OCI-LY1 (cell line): Measurements from ENCODE around the gene ITPK1.

Experiments
- H2AFZ ChIP-seq: fragments of 200-600 bp; sonication (generic), shearing (Covaris generic); 2 replicates; pipeline ENCODE4 v1.6.0; 2014; ENCODE audit warnings: antibody characterized with exemption, mild to moderate bottlenecking, low read length
- H3F3A ChIP-seq: fragments of 200-600 bp; sonication (generic), shearing (Covaris generic); 2 replicates; pipeline ENCODE4 v1.6.0; 2014; ENCODE audit warnings: mild to moderate bottlenecking, antibody characterized with exemption, low read length, moderate library complexity; ENCODE audit not compliant: insufficient read depth
- H3K27ac ChIP-seq: fragments of 200-600 bp; sonication (generic); 2 replicates; pipeline ENCODE4 v1.5.1; 2014; ENCODE audit warnings: low read length, mixed run types, mild to moderate bottlenecking, low read depth; ENCODE audit not compliant: poor library complexity, severe bottlenecking
- H3K27me3 ChIP-seq: fragments of 200-600 bp; sonication (generic); 2 replicates; pipeline ENCODE4 v1.6.0; 2014; ENCODE audit warnings: antibody characterized with exemption, mild to moderate bottlenecking, low read length, moderate library complexity; ENCODE audit not compliant: insufficient read depth
- H3K36me3 ChIP-seq: fragments of 200-600 bp; sonication (generic); 2 replicates; pipeline ENCODE4 v1.6.1; 2014; ENCODE audit warnings: mild to moderate bottlenecking, antibody characterized with exemption, low read length, moderate library complexity, mixed read lengths; ENCODE audit not compliant: insufficient read depth
- H3K4me1 ChIP-seq: fragments of 200-600 bp; sonication (generic); 2 replicates; pipeline ENCODE4 v1.5.1; 2014; ENCODE audit warnings: mild to moderate bottlenecking, low read length, moderate library complexity; ENCODE audit not compliant: insufficient read depth, severe bottlenecking
- H3K4me2 ChIP-seq: fragments of 200-600 bp; sonication (generic), shearing (Covaris generic); 2 replicates; pipeline ENCODE4 v1.6.1; 2014; ENCODE audit warnings: low read length
- H3K4me3 ChIP-seq: fragments of 200-600 bp; sonication (generic); 2 replicates; pipeline ENCODE4 v1.5.1; 2014; ENCODE audit warnings: low read length, low read depth, mild to moderate bottlenecking, mixed read lengths; ENCODE audit not compliant: poor library complexity, severe bottlenecking
- H3K79me2 ChIP-seq: fragments of 200-600 bp; shearing (Covaris generic); 2 replicates; pipeline ENCODE4 v1.6.1; 2016; ENCODE audit warnings: mixed run types, low read length, mixed read lengths; ENCODE audit not compliant: insufficient read depth
- H3K9ac ChIP-seq: fragments of 200-600 bp; sonication (generic), shearing (Covaris generic); 2 replicates; pipeline ENCODE4 v1.6.1; 2014; ENCODE audit warnings: mild to moderate bottlenecking, low read length, mixed read lengths
- H3K9me2 ChIP-seq: fragments of 200-600 bp; sonication (generic), shearing (Covaris generic); 2 replicates; pipeline ENCODE4 v1.6.1; 2014; ENCODE audit warnings: low read depth, mild to moderate bottlenecking, low read length, mixed read lengths
- H3K9me3 ChIP-seq: fragments of 200-600 bp; shearing (Covaris generic); 2 replicates; pipeline ENCODE4 v1.6.1; 2014; ENCODE audit warnings: low read length, mixed read lengths
- H4K20me1 ChIP-seq: fragments of 200-600 bp; sonication (generic), shearing (Covaris generic); 2 replicates; pipeline ENCODE4 v1.6.0; 2016; ENCODE audit warnings: mild to moderate bottlenecking, low read length; ENCODE audit not compliant: insufficient read depth
- CTCF ChIP-seq: fragments of 200-600 bp; sonication (generic), shearing (Covaris generic); IDR thresholded peaks from 2 replicates; pipeline ENCODE4 v1.5.1; 2017; ENCODE audit warnings: mild to moderate bottlenecking, antibody characterized with exemption, low read length, moderate library complexity, mixed read lengths
- EZH2 ChIP-seq: fragments of 200-600 bp; sonication (generic), shearing (Covaris generic); IDR thresholded peaks from 2 replicates; pipeline ENCODE4 v1.8.0; 2017; ENCODE audit warnings: borderline replicate concordance, mixed run types, mild to moderate bottlenecking, antibody characterized with exemption, low read length, moderate library complexity, mixed read lengths

The ITPK1 gene

GRCh38 chr14:93073358-93073707 is 42.4 kb downstream of the ITPK1 start:
- TF ChIP-seq CTCF (no peak), EZH2 (no peak)
- no peaks in the 10 kb centered on the region for H3K9me3 ChIP-seq
- no peak overlapping the region for H2AFZ ChIP-seq
- no peak overlapping the region for H3K9ac ChIP-seq
- H3K36me3 ChIP-seq = no peaks in the 10 kb centered on the region
- H3K79me2 ChIP-seq = no peaks in the 10 kb centered on the region
- H4K20me1 ChIP-seq = no peaks in the 10 kb centered on the region
- H3F3A ChIP-seq = no peaks in the 10 kb centered on the region
- H3K4me3 ChIP-seq = no peak overlapping the region
- H3K4me1 ChIP-seq = no peaks in the 10 kb centered on the region
- no peaks in the 10 kb centered on the region for H3K27me3 ChIP-seq
- no peak overlapping the region for H3K27ac ChIP-seq
- no peak overlapping the region for H3K4me2 ChIP-seq
- no peaks in the 10 kb centered on the region for H3K9me2 ChIP-seq

GRCh38 chr14:93072659-93073357 is 42.9 kb downstream of the ITPK1 start:
- no peak for TF ChIP-seq CTCF
- no peak for TF ChIP-seq EZH2
- H4K20me1 ChIP-seq = no peaks in the 10 kb centered on the region
- H3K4me3 ChIP-seq = no peak overlapping the region

GRCh38 chr14:93068711-93069110 is 47.0 kb downstream of the ITPK1 start:
- Histone ChIP-seq H3K4me3 (no peak overlapping the region), H3K36me3 (no peaks in the 10 kb centered on the region), H3K9me2 (no peaks in the 10 kb centered on the region), H3K27ac (no peak overlapping the region), H4K20me1 (no peaks in the 10 kb centered on the region), H3K79me2 (no peaks in the 10 kb centered on the region), H3K27me3 (no peaks in the 10 kb centered on the region), H3K9ac (no peak overlapping the region), H3F3A (no peaks in the 10 kb centered on the region), H3K4me1 (peaks cover 15% of the 10 kb centered on the region), H3K9me3 (no peaks in the 10 kb centered on the region), H3K4me2 (no peak overlapping the region), H2AFZ (no peak overlapping the region)
- no peak for TF ChIP-seq EZH2
- TF ChIP-seq CTCF = no peak

More at GRCh38 chr14:93072659-93073357, 42.9 kb downstream of the ITPK1 start:
- Histone ChIP-seq H3K79me2 (no peaks in the 10 kb centered on the region), H3K9ac (no peak overlapping the region), H3K4me1 (no peaks in the 10 kb centered on the region), H3K27me3 (no peaks in the 10 kb centered on the region), H3K36me3 (no peaks in the 10 kb centered on the region), H3F3A (no peaks in the 10 kb centered on the region), H3K9me3 (no peaks in the 10 kb centered on the region), H3K4me2 (no peak overlapping the region), H3K27ac (no peak overlapping the region), H3K9me2 (no peaks in the 10 kb centered on the region), H2AFZ (no peak overlapping the region)
